A549 (cell line): ENCODE results near the gene ZNF764. TPM values are rescaled to one million over a fixed set of nuclear protein-coding genes. Genes with fewer than 3 reads are reported as not detected.

Experiments
- ATAC-seq, 2 experiments: fragments of 200-7000 bp in 1 of 2; fragments of >200 bp in 1 of 2; cut with Nextera tagmentation in 1 of 2; cut with Tn5 transposase in 1 of 2; 3 replicates each; pipeline versions ENCODE4 v1.8.0 to v1.9.1; 2018 to 2020; ENCODE audit warnings: mild to moderate bottlenecking in 1 of 2, moderate library complexity in 1 of 2
- CTCF ChIA-PET: fragments of 300-600 bp; sonication (Branson Sonifier 250); formaldehyde crosslinking; extraction: SDS; loops from one replicate; lab custom pipeline; 2021; ENCODE audit warnings: antibody characterized with exemption, inconsistent platforms; lab: Yijun Ruan, JAX
- POLR2A ChIA-PET: fragments of 350-600 bp; formaldehyde crosslinking; extraction: SDS; loops from one replicate; lab custom pipeline; 2021; ENCODE audit warnings: antibody characterized with exemption, inconsistent platforms; lab: Yijun Ruan, JAX
- DNase-seq, 2 experiments: peaks; one replicate each; pipeline versions ENCODE4 v3.0.0 to v3.0.0-alpha.2; 2011 to 2016; ENCODE audit warnings: low read depth in 1 of 2, low spot score in 1 of 2
- FAIRE-seq: peaks from 2 replicates; lab custom pipeline; 2011; peaks lifted over from hg19 to GRCh38; lab: Jason Lieb, UNC
- H3K27ac ChIP-seq, 2 experiments: fragments of >200 bp; sonication (Bioruptor Twin); formaldehyde crosslinking; 3 replicates each; pipeline ENCODE4 v1.5.1; 2016 to 2017
- H3K4me1 ChIP-seq: fragments of >200 bp; sonication (Bioruptor Twin); formaldehyde crosslinking; 3 replicates; pipeline ENCODE4 v1.6.1; 2016
- H3K4me2 ChIP-seq: fragments of >200 bp; sonication (Bioruptor Twin); formaldehyde crosslinking; 3 replicates; pipeline ENCODE4 v1.6.1; 2016
- H3K4me3 ChIP-seq: fragments of >200 bp; sonication (Bioruptor Twin); formaldehyde crosslinking; 3 replicates; pipeline ENCODE4 v1.5.1; 2016
- H3K9me3 ChIP-seq: fragments of >200 bp; sonication (Bioruptor Twin); formaldehyde crosslinking; 3 replicates; pipeline ENCODE4 v1.6.1; 2016
- CHD2 ChIP-seq: fragments of 150-350 bp; IDR thresholded peaks from 2 replicates; pipeline ENCODE4 v1.6.1; 2014; ENCODE audit warnings: low read length; ENCODE audit not compliant: partially characterized antibody
- CHD4 ChIP-seq: fragments of 200-600 bp; sonication (generic); IDR thresholded peaks from 2 replicates; pipeline ENCODE4 v1.6.1; 2016; ENCODE audit warnings: antibody characterized with exemption, mild to moderate bottlenecking, borderline replicate concordance
- E2F6 ChIP-seq: IDR thresholded peaks from 2 replicates; pipeline ENCODE4 v1.6.1; 2012; ENCODE audit warnings: low read depth, borderline replicate concordance
- EHMT2 ChIP-seq: fragments of 200-600 bp; sonication (generic); IDR thresholded peaks from 2 replicates; pipeline ENCODE4 v1.6.1; 2016; ENCODE audit warnings: antibody characterized with exemption, low read depth, mild to moderate bottlenecking, moderate library complexity
- EP300 ChIP-seq, 2 experiments: fragments of >200 bp; sonication (Bioruptor Twin); formaldehyde crosslinking; IDR thresholded peaks; 2 replicates in 1 of 2; 3 replicates in 1 of 2; pipeline ENCODE4 v1.6.1; 2016 to 2017
- ESRRA ChIP-seq: fragments of 150-350 bp; IDR thresholded peaks from 2 replicates; pipeline ENCODE4 v1.6.1; 2014; ENCODE audit warnings: mild to moderate bottlenecking, low read length, borderline replicate concordance
- FOSB ChIP-seq: fragments of 250-450 bp; sonication (Bioruptor Pico); IDR thresholded peaks from 2 replicates; pipeline ENCODE4 v1.5.0; 2020; ENCODE audit warnings: mild to moderate bottlenecking, moderate library complexity
- FOSL2 ChIP-seq, 2 experiments: fragments of 450-650 bp in 1 of 2; fragments of >200 bp in 1 of 2; sonication (Bioruptor Twin) in 1 of 2; formaldehyde crosslinking; IDR thresholded peaks; 2 replicates each; pipeline versions ENCODE4 v1.5.0 to v1.6.1; 2016 to 2020; ENCODE audit warnings: mild to moderate bottlenecking in 1 of 2, moderate library complexity in 1 of 2
- HOXB5 ChIP-seq: fragments of 250-450 bp; sonication (Bioruptor Pico); IDR thresholded peaks from 2 replicates; pipeline ENCODE4 v1.5.0; 2020; ENCODE audit warnings: mild to moderate bottlenecking, moderate library complexity
- JUNB ChIP-seq: fragments of >200 bp; sonication (Bioruptor Twin); formaldehyde crosslinking; IDR thresholded peaks from 2 replicates; pipeline ENCODE4 v1.6.1; 2016
- KDM1A ChIP-seq: fragments of 200-600 bp; sonication (generic); IDR thresholded peaks from 2 replicates; pipeline ENCODE4 v1.6.1; 2016; ENCODE audit warnings: low read depth, mild to moderate bottlenecking
- KDM5A ChIP-seq: fragments of 200-600 bp; sonication (generic); IDR thresholded peaks from 2 replicates; pipeline ENCODE4 v1.6.1; 2016; ENCODE audit warnings: antibody characterized with exemption, mild to moderate bottlenecking
- MAZ ChIP-seq: fragments of 150-350 bp; IDR thresholded peaks from 2 replicates; pipeline ENCODE4 v1.6.1; 2014; ENCODE audit warnings: antibody characterized with exemption, low read depth, low read length, borderline replicate concordance
- MYC ChIP-seq: IDR thresholded peaks from 2 replicates; pipeline ENCODE4 v1.6.1; 2012; ENCODE audit warnings: mild to moderate bottlenecking, inconsistent platforms, low read length, improper control_type of control experiment, borderline replicate concordance
- RAD21 ChIP-seq, 2 experiments: fragments of >200 bp in 1 of 2; sonication (Bioruptor Twin) in 1 of 2; formaldehyde crosslinking in 1 of 2; IDR thresholded peaks in 1 of 2; conservative IDR thresholded peaks in 1 of 2; 2 replicates in 1 of 2; 3 replicates in 1 of 2; pipeline ENCODE4 v1.6.1; 2012 to 2018; ENCODE audit warnings: inconsistent platforms in 1 of 2
- RFX5 ChIP-seq: fragments of 450-650 bp; IDR thresholded peaks from 2 replicates; pipeline ENCODE4 v1.7.1; 2014; ENCODE audit warnings: antibody characterized with exemption, mild to moderate bottlenecking, moderate library complexity
- RNF2 ChIP-seq: fragments of 200-600 bp; sonication (generic); IDR thresholded peaks from 2 replicates; pipeline ENCODE4 v1.6.1; 2016; ENCODE audit warnings: low read depth, mild to moderate bottlenecking, antibody characterized with exemption, moderate library complexity, borderline replicate concordance
- ZC3H11A ChIP-seq: fragments of 450-650 bp; IDR thresholded peaks from 2 replicates; pipeline ENCODE4 v1.6.1; 2014; ENCODE audit warnings: antibody characterized with exemption, mild to moderate bottlenecking
- WGBS: methylation state at CpG from one replicate; pipeline ENCODE4 v1.1.6; 2017; ENCODE audit errors: missing lambda C conversion rate; 5-methylcytosine and 5-hydroxymethylcytosine counted together
- polyA plus RNA-seq, 4 experiments: library from polyadenylated mRNA; depleted of rRNA in 3 of 4; stranded (reverse); fragments of >200 nt; fragmentation: RNase III in 1 of 4; extraction: RNeasy Plus Mini Kit Qiagen cat#74134 plus additional on column Dnase treatment in 1 of 4; gene quantifications; 2 replicates in 3 of 4; 3 replicates in 1 of 4; pipeline ENCODE4 v1.2.3, GENCODE V29; 2011 to 2017
- TF ChIP-seq, protein P1 (sequence below): fragments of 200-600 bp; sonication (generic); IDR thresholded peaks from 2 replicates; pipeline ENCODE4 v1.6.1; 2016; ENCODE audit warnings: antibody characterized with exemption, mild to moderate bottlenecking, moderate library complexity
- TF ChIP-seq, protein P2 (sequence below): IDR thresholded peaks from 2 replicates; pipeline ENCODE4 v1.6.1; 2012

Gene ZNF764
- polyA plus RNA-seq, 2 of the 4 experiments (the other 2 are of a cell fraction): 2.9 to 4.0 TPM

GRCh38 chr16:30562021-30562420 lies 3.8 kb upstream of the ZNF764 start:
- TF ChIP-seq FOSL2 (IDR thresholded peaks at IDR 0.05) (no peak), FOSL2 (CRISPR knock-in tag; IDR thresholded peaks at IDR 0.05) (no peak), EHMT2 (no peak), MAZ (no peak), KDM5A (no peak), HOXB5 (CRISPR knock-in tag) (no peak), RAD21 (conservative IDR thresholded peaks at IDR 0.05 in 1 of 2, IDR thresholded peaks at IDR 0.05 in 1 of 2) (no peak), RFX5 (no peak), FOSB (no peak), JUNB (no peak), MYC (no peak), RNF2 (no peak), ZC3H11A (no peak), ESRRA (no peak), CHD2 (no peak), CHD4 (no peak), E2F6 (no peak), EP300 (IDR thresholded peaks at IDR 0.05) (no peak), KDM1A (no peak)
- TF ChIP-seq, protein P1, sequence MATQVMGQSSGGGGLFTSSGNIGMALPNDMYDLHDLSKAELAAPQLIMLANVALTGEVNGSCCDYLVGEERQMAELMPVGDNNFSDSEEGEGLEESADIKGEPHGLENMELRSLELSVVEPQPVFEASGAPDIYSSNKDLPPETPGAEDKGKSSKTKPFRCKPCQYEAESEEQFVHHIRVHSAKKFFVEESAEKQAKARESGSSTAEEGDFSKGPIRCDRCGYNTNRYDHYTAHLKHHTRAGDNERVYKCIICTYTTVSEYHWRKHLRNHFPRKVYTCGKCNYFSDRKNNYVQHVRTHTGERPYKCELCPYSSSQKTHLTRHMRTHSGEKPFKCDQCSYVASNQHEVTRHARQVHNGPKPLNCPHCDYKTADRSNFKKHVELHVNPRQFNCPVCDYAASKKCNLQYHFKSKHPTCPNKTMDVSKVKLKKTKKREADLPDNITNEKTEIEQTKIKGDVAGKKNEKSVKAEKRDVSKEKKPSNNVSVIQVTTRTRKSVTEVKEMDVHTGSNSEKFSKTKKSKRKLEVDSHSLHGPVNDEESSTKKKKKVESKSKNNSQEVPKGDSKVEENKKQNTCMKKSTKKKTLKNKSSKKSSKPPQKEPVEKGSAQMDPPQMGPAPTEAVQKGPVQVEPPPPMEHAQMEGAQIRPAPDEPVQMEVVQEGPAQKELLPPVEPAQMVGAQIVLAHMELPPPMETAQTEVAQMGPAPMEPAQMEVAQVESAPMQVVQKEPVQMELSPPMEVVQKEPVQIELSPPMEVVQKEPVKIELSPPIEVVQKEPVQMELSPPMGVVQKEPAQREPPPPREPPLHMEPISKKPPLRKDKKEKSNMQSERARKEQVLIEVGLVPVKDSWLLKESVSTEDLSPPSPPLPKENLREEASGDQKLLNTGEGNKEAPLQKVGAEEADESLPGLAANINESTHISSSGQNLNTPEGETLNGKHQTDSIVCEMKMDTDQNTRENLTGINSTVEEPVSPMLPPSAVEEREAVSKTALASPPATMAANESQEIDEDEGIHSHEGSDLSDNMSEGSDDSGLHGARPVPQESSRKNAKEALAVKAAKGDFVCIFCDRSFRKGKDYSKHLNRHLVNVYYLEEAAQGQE: no peak
- ChIA-PET CTCF (interaction anchor here (1.1 to 1.8 kb wide), 5 partner anchors 9 to 132 kb away, joined by 3 to 10 read pairs (median 3); partner anchors contain the start of genes DCTPP1 and ZNF688), POLR2A (interaction anchor here (1.4 kb wide), 1 partner anchor 117 kb away, joined by 6 read pairs; the partner anchor contains the start of gene SEPHS2)
- no peak for DNase-seq
- no peaks in the 10 kb centered on the region for H3K9me3 ChIP-seq
- H3K4me2 ChIP-seq: peak overlapping the region; percentile 75; the same call in 2 of the 3 replicates
- H3K4me3 ChIP-seq: no peak overlapping the region
- H3K27ac ChIP-seq: peak overlapping the region in 1 of 2 experiments; percentile 75; a peak in 3 of 6 replicates
- WGBS: 93% methylated on average over 14 of the region's 14 CpGs
- peaks cover 3% of the 10 kb centered on the region; the same call in 2 of the 3 replicates for H3K4me1 ChIP-seq
- no peak for FAIRE-seq
- no peak for ATAC-seq

DNA sequence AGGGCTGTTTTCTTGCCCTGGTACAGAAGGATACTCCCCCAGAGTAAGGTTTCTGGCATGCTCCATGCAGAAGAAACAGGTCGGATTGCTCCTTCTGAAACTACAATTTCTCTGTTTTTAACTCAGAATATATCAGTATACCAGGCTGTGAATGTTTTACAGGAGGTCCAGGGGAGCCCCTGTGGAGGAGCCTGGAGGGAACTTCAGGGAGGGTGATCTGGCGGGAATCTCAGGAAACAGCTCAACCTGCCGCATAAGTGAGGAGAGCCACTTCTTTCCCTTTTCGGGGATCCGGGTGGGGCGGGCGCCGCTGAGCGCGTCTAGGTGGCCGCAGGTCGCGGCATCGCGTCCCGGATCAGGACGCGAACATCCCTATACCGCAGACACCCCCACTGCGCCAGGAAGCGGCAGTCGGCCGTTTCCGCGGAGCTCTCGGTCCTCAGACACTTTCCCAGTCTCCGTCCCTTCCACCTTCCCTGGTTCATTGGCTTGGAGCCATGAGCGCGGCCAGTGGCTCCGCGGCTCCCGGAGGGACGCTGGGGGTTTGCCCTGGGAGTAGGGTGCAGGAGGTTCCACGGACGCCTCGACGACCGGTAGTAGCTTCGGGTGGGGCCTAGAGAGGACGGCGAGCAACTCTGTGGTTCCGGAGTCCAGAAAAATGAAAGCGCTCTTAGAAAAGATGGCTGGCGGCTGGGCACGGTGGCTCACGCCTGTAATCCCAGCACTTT lies 3.1 kb upstream of the ZNF764 start:
- POLR2A ChIA-PET: interaction anchor here (1.4 kb wide), 1 partner anchor 116 kb away, joined by 6 read pairs; the partner anchor contains the start of gene SEPHS2
- DNase-seq (no peak), FAIRE-seq (no peak), ATAC-seq (no peak)
- WGBS: 66% methylated on average over 23 of the region's 46 CpGs
- peak overlapping the region; percentile 73 to 75 for H3K27ac ChIP-seq
- H3K4me3 ChIP-seq: peak overlapping the region; percentile 45
- CTCF ChIA-PET: interaction anchor here (0.6 to 1.8 kb wide), 7 partner anchors 10 to 131 kb away, joined by 3 to 10 read pairs (median 3); partner anchors contain the start of genes DCTPP1 and ZNF688
- TF ChIP-seq, protein P2, sequence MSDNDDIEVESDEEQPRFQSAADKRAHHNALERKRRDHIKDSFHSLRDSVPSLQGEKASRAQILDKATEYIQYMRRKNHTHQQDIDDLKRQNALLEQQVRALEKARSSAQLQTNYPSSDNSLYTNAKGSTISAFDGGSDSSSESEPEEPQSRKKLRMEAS: peak; percentile 17; the same call in 1 of the 2 replicates
- TF ChIP-seq ZC3H11A (no peak), E2F6 (peak; percentile 26; the same call in 1 of the 2 replicates)
- no peaks in the 10 kb centered on the region for H3K9me3 ChIP-seq
- peak overlapping the region; percentile 75 for H3K4me2 ChIP-seq
- H3K4me1 ChIP-seq: peaks cover 4% of the 10 kb centered on the region; the same call in 1 of the 3 replicates
